Kidney (tissue), 14 donors: ENCODE data around the gene HS3ST3B1. TPM values are rescaled to one million over a fixed set of nuclear protein-coding genes. Genes with fewer than 3 reads are reported as not detected.
A peak's percentile ranks its signal among the peaks of the same experiment; 100 is the strongest.

Source experiments
- DNase-seq, 5 donors: peaks; one replicate each; pipeline ENCODE4 v3.0.0-alpha.2; 2013 to 2020
- FAIRE-seq: peaks from 2 replicates; lab custom pipeline; 2012; peaks lifted over from hg19 to GRCh38; lab: Jason Lieb, UNC
- H3K27ac ChIP-seq, 2 donors: one replicate each; pipeline ENCODE4 v1.7.0; 2013; ENCODE audit warnings: low read depth in 2 of 2, low read length in 2 of 2, inconsistent platforms in 1 of 2
- H3K27me3 ChIP-seq: one replicate; pipeline ENCODE4 v1.7.1; 2013; ENCODE audit warnings: low read length, inconsistent platforms; ENCODE audit not compliant: control insufficient read depth, insufficient read depth
- H3K36me3 ChIP-seq, 3 donors: one replicate each; pipeline versions ENCODE4 v1.7.0 to v1.7.1; 2013; ENCODE audit warnings: low read length in 3 of 3, control low read depth in 1 of 3, inconsistent platforms in 1 of 3; ENCODE audit not compliant: insufficient read depth in 3 of 3, control insufficient read depth in 2 of 3
- H3K4me1 ChIP-seq, 3 donors: one replicate each; pipeline versions ENCODE4 v1.7.0 to v1.7.1; 2013; ENCODE audit warnings: low read length in 3 of 3, inconsistent platforms in 1 of 3, low read depth in 1 of 3; ENCODE audit not compliant: control insufficient read depth in 2 of 3, insufficient read depth in 2 of 3
- H3K4me3 ChIP-seq, 3 donors: one replicate each; pipeline versions ENCODE4 v1.7.0 to v1.8.1; 2013; ENCODE audit warnings: low read length in 3 of 3, control low read depth in 1 of 3, inconsistent platforms in 1 of 3
- H3K9ac ChIP-seq, 3 donors: one replicate each; pipeline versions ENCODE4 v1.7.0 to v1.7.1; 2013; ENCODE audit warnings: low read length in 3 of 3, control low read depth in 1 of 3, inconsistent platforms in 1 of 3
- H3K9me3 ChIP-seq, 3 donors: one replicate each; pipeline versions ENCODE4 v1.7.0 to v1.7.1; 2013; ENCODE audit warnings: low read length in 3 of 3, control low read depth in 1 of 3, inconsistent platforms in 1 of 3; ENCODE audit not compliant: control insufficient read depth in 2 of 3, insufficient read depth in 1 of 3
- CTCF ChIP-seq: IDR thresholded peaks from 3 replicates; pipeline ENCODE4 v1.5.1; 2012; ENCODE audit warnings: mild to moderate bottlenecking, moderate library complexity, borderline replicate concordance; ENCODE audit not compliant: insufficient read depth; ENCODE audit errors: extremely low read depth
- intact Hi-C: fragments of 100-400 bp; cut with DNase I; formaldehyde crosslinking; loops from one replicate; pipeline ENCODE4 v1.11.1; 2022
- polyA plus RNA-seq: library from polyadenylated mRNA; stranded (reverse); fragments of 350-450 nt; fragmentation: Illumina TruSeq; extraction: RNeasy Lipid Tissue Mini Kit (QIAGEN cat#74804); gene quantifications from one replicate; pipeline ENCODE4 v1.2.3, GENCODE V29; 2014; ENCODE audit warnings: low read depth, low replicate concordance; ENCODE audit not compliant: insufficient read depth
- total RNA-seq: library from RNA; stranded (reverse); fragmentation: NEBNext Ultra II Directional; extraction: Animal tissue kit (Norgen Biotek cat#: 25700); gene quantifications from one replicate; pipeline ENCODE4 v1.2.1, GENCODE V29; 2021
- donor health status: control.
- donor health status: control.
- donor health status: control.
- donor health status: control.
- donor health status: control.
- donor health status: DM: yes; HTN: yes; CAD: no.
- donor health status: Normal renal cell carcinoma (clear cell type).

The HS3ST3B1 gene
- total and polyA plus RNA-seq, 2 donors from 2014 or later: 4.8 to 5.3 TPM

DNA sequence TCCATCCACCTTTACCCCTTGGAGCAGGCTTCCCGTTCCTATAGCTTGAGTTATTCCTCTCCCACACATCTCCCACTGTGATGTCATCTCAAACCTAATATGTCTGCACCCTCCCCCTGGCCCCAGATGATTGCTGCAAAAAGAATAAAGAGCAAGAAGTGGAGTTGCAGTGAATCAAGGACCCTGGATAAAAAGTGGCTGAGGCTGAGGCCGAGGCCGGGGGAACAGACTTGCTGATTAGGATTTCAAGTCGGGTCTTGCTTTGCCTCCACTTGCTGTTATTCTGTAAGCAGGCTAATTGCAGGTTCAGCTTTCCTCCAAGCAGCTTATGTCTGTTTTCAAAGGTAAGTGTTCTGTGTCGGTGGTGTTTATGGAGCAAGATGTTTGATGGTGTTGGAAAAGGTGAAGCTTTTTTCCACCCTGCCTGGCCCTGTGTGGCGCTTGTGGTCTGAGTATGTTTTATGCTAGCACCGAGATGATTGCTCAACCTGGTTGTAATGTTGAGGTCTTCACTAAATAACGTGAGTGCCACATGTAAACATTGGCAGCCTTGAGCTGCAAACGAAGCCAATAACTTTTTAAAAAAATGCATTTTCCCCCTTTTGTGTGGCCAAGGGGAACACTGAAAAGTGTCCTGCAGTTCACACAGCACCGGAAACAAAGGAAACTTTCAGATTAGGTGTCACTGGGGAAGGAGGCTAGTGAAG is 15.4 kb downstream of the HS3ST3B1 start:
- Histone ChIP-seq H3K27me3 (peaks cover 2% of the 10 kb centered on the region), H3K9me3 (no peaks in the 10 kb centered on the region), H3K4me1 (peaks cover 0 to 4% (median 2%) of the 10 kb centered on the region in 3 donors), H3K36me3 (no peaks in the 10 kb centered on the region), H3K4me3 (no peak overlapping the region), H3K27ac (no peak overlapping the region), H3K9ac (no peak overlapping the region)
- FAIRE-seq (no peak), DNase-seq (peak in 1 of 5 donors; percentile 13)
- intact Hi-C loops: no loop called here
- no peak for TF ChIP-seq CTCF

- intact Hi-C loops: no loop called here
- no peak for TF ChIP-seq CTCF
- Histone ChIP-seq H3K27ac (no peak overlapping the region), H3K4me3 (no peak overlapping the region), H3K9ac (no peak overlapping the region), H3K36me3 (no peaks in the 10 kb centered on the region), H3K27me3 (peaks cover 2% of the 10 kb centered on the region), H3K4me1 (peaks cover 0 to 3% (median 0%) of the 10 kb centered on the region in 3 donors), H3K9me3 (no peaks in the 10 kb centered on the region)
- no peak for FAIRE-seq
- DNase-seq: no peak
Measured at GRCh38 chr17:14317383-14317782, 16.5 kb downstream of the HS3ST3B1 start.

- Histone ChIP-seq H3K9ac (no peak overlapping the region), H3K27me3 (peaks cover 2% of the 10 kb centered on the region), H3K36me3 (no peaks in the 10 kb centered on the region), H3K4me1 (peaks cover 0 to 3% (median 0%) of the 10 kb centered on the region in 3 donors), H3K4me3 (no peak overlapping the region), H3K9me3 (no peaks in the 10 kb centered on the region), H3K27ac (no peak overlapping the region)
- intact Hi-C loops: no loop called here
- TF ChIP-seq CTCF: no peak
- FAIRE-seq: no peak
- DNase-seq: no peak
Measured at GRCh38 chr17:14318109-14318917, 17.4 kb downstream of the HS3ST3B1 start.
